Activated naive CD4-positive, alpha-beta T cell treated with anti-CD3 and anti-CD28 coated beads, Interleukin-2, amount 50 U/mL, for 72 hours (primary cell): ENCODE results near the gene JAKMIP1. TPM values are rescaled to one million over a fixed set of nuclear protein-coding genes. Genes with fewer than 3 reads are reported as not detected.

ENCODE experiments used
- ATAC-seq, 2 donors: fragments of 150-1000 bp; cut with Tn5 transposase; 2 replicates each; pipeline ENCODE4 v1.10.0; 2021; ENCODE audit warnings: mild to moderate bottlenecking in 2 of 2, moderate library complexity in 2 of 2
- DNase-seq, 2 donors: peaks; one replicate each; pipeline ENCODE4 v3.0.0; 2021 to 2022; ENCODE audit warnings: low spot score in 2 of 2
- H3K27ac Mint-ChIP-seq, 2 donors: one replicate each; pipeline ENCODE4 v1.8.0; 2022; ENCODE audit warnings: mild to moderate bottlenecking in 2 of 2, mixed read lengths in 2 of 2
- H3K36me3 Mint-ChIP-seq, 2 donors: one replicate each; pipeline ENCODE4 v1.8.0; 2022; ENCODE audit warnings: mixed read lengths in 2 of 2
- H3K9me3 Mint-ChIP-seq, 2 donors: one replicate each; pipeline ENCODE4 v1.8.0; 2022; ENCODE audit warnings: mixed read lengths in 2 of 2
- total RNA-seq, 2 donors: library from RNA; stranded (reverse); gene quantifications; one replicate each; pipeline ENCODE4 v1.2.3, GENCODE V29; 2022

Gene JAKMIP1
- total RNA-seq, 2 donors from 2014 or later = 1.3 to 7.4 TPM

GRCh38 chr4:6022607-6023288 lies 177.6 kb downstream of the JAKMIP1 start:
- Mint-ChIP-seq H3K9me3 (no peaks in the 10 kb centered on the region), H3K36me3 (no peaks in the 10 kb centered on the region), H3K27ac (no peak overlapping the region)
- DNase-seq (no peak), ATAC-seq (no peak)

- DNase-seq (no peak), ATAC-seq (no peak)
- Mint-ChIP-seq H3K27ac (no peak overlapping the region), H3K9me3 (no peaks in the 10 kb centered on the region), H3K36me3 (no peaks in the 10 kb centered on the region)
Observed at GRCh38 chr4:6021831-6022606, 178.3 kb downstream of the JAKMIP1 start.

- ATAC-seq (no peak), DNase-seq (no peak)
- Mint-ChIP-seq H3K27ac (no peak overlapping the region), H3K36me3 (no peaks in the 10 kb centered on the region), H3K9me3 (no peaks in the 10 kb centered on the region)
Observed at GRCh38 chr4:6020613-6021012, 179.7 kb downstream of the JAKMIP1 start.

GRCh38 chr4:6019316-6020263 lies 180.8 kb downstream of the JAKMIP1 start:
- H3K9me3 Mint-ChIP-seq = no peaks in the 10 kb centered on the region
- no peak overlapping the region for H3K27ac Mint-ChIP-seq
- ATAC-seq (no peak), DNase-seq (peak in 1 of 2 donors; percentile 52)
- H3K36me3 Mint-ChIP-seq = no peaks in the 10 kb centered on the region

GRCh38 chr4:6018331-6018730 lies 182.0 kb downstream of the JAKMIP1 start, which contains the start of gene C4orf50:
C4orf50 (minus strand) TSS chr4:6018431.
- no peak for DNase-seq
- Mint-ChIP-seq H3K27ac (no peak within 1 kb of the TSS), H3K36me3 (no peaks in the 10 kb centered on the region), H3K9me3 (no peaks in the 10 kb centered on the region)
- ATAC-seq = no peak

- H3K9me3 Mint-ChIP-seq = no peaks in the 10 kb centered on the region
- DNase-seq = no peak
- ATAC-seq = no peak
- no peak overlapping the region for H3K27ac Mint-ChIP-seq
- no peaks in the 10 kb centered on the region for H3K36me3 Mint-ChIP-seq
Observed at GRCh38 chr4:6017800-6018199, 182.5 kb downstream of the JAKMIP1 start.

GRCh38 chr4:6017030-6017429 lies 183.3 kb downstream of the JAKMIP1 start:
- ATAC-seq (no peak), DNase-seq (no peak)
- Mint-ChIP-seq H3K27ac (no peak overlapping the region), H3K36me3 (no peaks in the 10 kb centered on the region), H3K9me3 (no peaks in the 10 kb centered on the region)

- no peak for ATAC-seq
- H3K27ac Mint-ChIP-seq = no peak overlapping the region
Observed at GRCh38 chr4:6013564-6013963, 186.8 kb downstream of the JAKMIP1 start.

GRCh38 chr4:6012200-6012599 lies 188.1 kb downstream of the JAKMIP1 start:
- H3K9me3 Mint-ChIP-seq = no peaks in the 10 kb centered on the region
- ATAC-seq (no peak), DNase-seq (no peak)
- H3K36me3 Mint-ChIP-seq = no peaks in the 10 kb centered on the region
- H3K27ac Mint-ChIP-seq = no peak overlapping the region

More at GRCh38 chr4:6013564-6013963, 186.8 kb downstream of the JAKMIP1 start:
- DNase-seq = no peak
- no peaks in the 10 kb centered on the region for H3K9me3 Mint-ChIP-seq
- H3K36me3 Mint-ChIP-seq = no peaks in the 10 kb centered on the region

- ATAC-seq (no peak), DNase-seq (no peak)
- no peak overlapping the region for H3K27ac Mint-ChIP-seq
- H3K9me3 Mint-ChIP-seq = no peaks in the 10 kb centered on the region
- H3K36me3 Mint-ChIP-seq = no peaks in the 10 kb centered on the region
Observed at GRCh38 chr4:6011686-6012085, 188.7 kb downstream of the JAKMIP1 start.

- DNase-seq (no peak), ATAC-seq (no peak)
- H3K27ac Mint-ChIP-seq = peak overlapping the region in 1 of 2 donors; percentile 12
- no peaks in the 10 kb centered on the region for H3K36me3 Mint-ChIP-seq
- H3K9me3 Mint-ChIP-seq = no peaks in the 10 kb centered on the region
Observed at GRCh38 chr4:6011271-6011671, 189.1 kb downstream of the JAKMIP1 start.

- H3K36me3 Mint-ChIP-seq = no peaks in the 10 kb centered on the region
- H3K27ac Mint-ChIP-seq = peak overlapping the region in 1 of 2 donors; percentile 12
- ATAC-seq (no peak), DNase-seq (no peak)
- no peaks in the 10 kb centered on the region for H3K9me3 Mint-ChIP-seq
Observed at GRCh38 chr4:6010789-6011188, 189.6 kb downstream of the JAKMIP1 start.

- no peaks in the 10 kb centered on the region for H3K9me3 Mint-ChIP-seq
- no peak overlapping the region for H3K27ac Mint-ChIP-seq
- no peaks in the 10 kb centered on the region for H3K36me3 Mint-ChIP-seq
- no peak for ATAC-seq
- no peak for DNase-seq
Observed at GRCh38 chr4:6009452-6009851, 190.9 kb downstream of the JAKMIP1 start.

GRCh38 chr4:6008766-6009385 lies 191.5 kb downstream of the JAKMIP1 start:
- Mint-ChIP-seq H3K9me3 (no peaks in the 10 kb centered on the region), H3K27ac (no peak overlapping the region), H3K36me3 (no peaks in the 10 kb centered on the region)
- ATAC-seq (no peak), DNase-seq (no peak)

GRCh38 chr4:6008092-6008551 lies 192.2 kb downstream of the JAKMIP1 start:
- Mint-ChIP-seq H3K36me3 (no peaks in the 10 kb centered on the region), H3K27ac (no peak overlapping the region), H3K9me3 (no peaks in the 10 kb centered on the region)
- DNase-seq (no peak), ATAC-seq (peak in 1 of 2 donors; percentile 37)

GRCh38 chr4:6005175-6005574 lies 195.2 kb downstream of the JAKMIP1 start:
- Mint-ChIP-seq H3K9me3 (peaks cover 0 to 3% of the 10 kb centered on the region in 2 donors), H3K36me3 (no peaks in the 10 kb centered on the region), H3K27ac (no peak overlapping the region)
- DNase-seq (no peak), ATAC-seq (no peak)
